Activated naive CD8-positive, alpha-beta T cell treated with anti-CD3 and anti-CD28 coated beads, Interleukin-2, amount 50 U/mL, for 24 hours (primary cell): ENCODE data around the gene PALM.
"Not testable (repeated sequence)": the region's sequence is repeated elsewhere in the genome, so short reads cannot be mapped to it uniquely, and the experiment has no call there.

ENCODE experiments used
- ATAC-seq: fragments of 150-1000 bp; cut with Tn5 transposase; one replicate; pipeline ENCODE4 v1.10.0; 2021
- DNase-seq: peaks from one replicate; pipeline ENCODE4 v3.0.0; 2021
- H3K27ac Mint-ChIP-seq: one replicate; pipeline ENCODE4 v1.8.0; 2021; ENCODE audit warnings: mild to moderate bottlenecking, mixed read lengths
- H3K27me3 Mint-ChIP-seq: one replicate; pipeline ENCODE4 v1.8.0; 2021; ENCODE audit warnings: mixed read lengths
- H3K36me3 Mint-ChIP-seq: one replicate; pipeline ENCODE4 v1.8.0; 2021; ENCODE audit warnings: low read depth, mixed read lengths
- H3K4me1 Mint-ChIP-seq: one replicate; pipeline ENCODE4 v1.8.0; 2021; ENCODE audit warnings: mixed read lengths
- H3K4me3 Mint-ChIP-seq: one replicate; pipeline ENCODE4 v1.8.0; 2021; ENCODE audit warnings: mild to moderate bottlenecking, moderate library complexity, mixed read lengths
- H3K9me3 Mint-ChIP-seq: one replicate; pipeline ENCODE4 v1.8.0; 2021; ENCODE audit warnings: mixed read lengths

Gene PALM

DNA sequence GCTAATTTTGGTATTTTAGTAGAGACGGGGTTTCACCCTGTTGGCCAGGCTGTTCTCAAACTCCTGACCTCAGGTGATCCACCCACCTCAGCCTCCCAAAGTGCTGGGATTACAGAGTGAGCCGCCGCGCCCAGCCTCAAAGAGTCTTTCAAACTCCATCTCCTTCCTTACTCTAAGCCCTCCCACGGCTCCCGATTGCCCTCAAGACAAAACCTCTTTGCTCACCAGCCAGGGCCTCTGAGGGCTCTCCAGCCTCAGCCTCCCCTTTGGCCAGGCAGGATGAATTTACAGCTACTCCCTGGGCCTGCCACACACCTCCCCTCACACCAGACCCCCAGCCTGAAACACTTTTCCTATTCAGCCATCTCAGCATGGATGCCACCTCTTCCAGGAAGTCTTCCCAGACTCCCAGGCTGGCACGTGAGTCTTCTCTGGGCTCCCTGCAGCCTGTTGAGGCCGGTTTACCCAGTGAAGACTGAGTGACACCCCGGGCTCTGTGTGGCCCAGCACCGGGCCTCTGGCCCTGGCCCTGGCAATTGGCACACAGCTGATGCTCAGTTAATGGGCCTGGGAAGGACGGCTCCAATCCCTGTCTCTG is 21.1 kb upstream of the PALM start:
- H3K27me3 Mint-ChIP-seq = no peaks in the 10 kb centered on the region
- no peaks in the 10 kb centered on the region for H3K36me3 Mint-ChIP-seq
- no peak for DNase-seq
- no peak overlapping the region for H3K4me3 Mint-ChIP-seq
- ATAC-seq = no peak
- H3K9me3 Mint-ChIP-seq = no peaks in the 10 kb centered on the region
- no peak overlapping the region for H3K27ac Mint-ChIP-seq
- no peaks in the 10 kb centered on the region for H3K4me1 Mint-ChIP-seq

DNA sequence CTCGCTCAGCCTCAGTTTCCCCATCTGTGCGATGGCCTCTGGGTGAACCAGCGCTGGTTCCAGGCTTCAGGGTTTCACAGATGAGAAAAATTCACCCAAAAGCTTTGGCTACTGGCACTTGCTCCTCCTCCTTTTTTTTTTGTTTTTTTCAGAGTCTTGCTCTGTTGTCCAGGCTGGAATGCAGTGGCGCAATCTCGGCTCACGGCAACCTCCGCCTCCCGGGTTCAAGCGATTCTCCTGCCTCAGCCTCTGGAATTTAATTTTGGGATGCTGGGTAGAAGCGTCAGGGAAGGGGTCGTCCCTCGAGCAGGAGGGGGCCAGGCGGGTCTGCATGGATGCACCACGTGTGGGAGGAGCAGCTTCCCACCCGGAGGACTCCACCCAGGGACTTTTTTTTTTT is 20.5 kb upstream of the PALM start:
- no peak overlapping the region for H3K4me3 Mint-ChIP-seq
- H3K27me3 Mint-ChIP-seq = no peaks in the 10 kb centered on the region
- ATAC-seq (no peak), DNase-seq (no peak)
- H3K9me3 Mint-ChIP-seq = no peaks in the 10 kb centered on the region
- no peaks in the 10 kb centered on the region for H3K4me1 Mint-ChIP-seq
- H3K36me3 Mint-ChIP-seq = no peaks in the 10 kb centered on the region
- H3K27ac Mint-ChIP-seq = no peak overlapping the region

DNA sequence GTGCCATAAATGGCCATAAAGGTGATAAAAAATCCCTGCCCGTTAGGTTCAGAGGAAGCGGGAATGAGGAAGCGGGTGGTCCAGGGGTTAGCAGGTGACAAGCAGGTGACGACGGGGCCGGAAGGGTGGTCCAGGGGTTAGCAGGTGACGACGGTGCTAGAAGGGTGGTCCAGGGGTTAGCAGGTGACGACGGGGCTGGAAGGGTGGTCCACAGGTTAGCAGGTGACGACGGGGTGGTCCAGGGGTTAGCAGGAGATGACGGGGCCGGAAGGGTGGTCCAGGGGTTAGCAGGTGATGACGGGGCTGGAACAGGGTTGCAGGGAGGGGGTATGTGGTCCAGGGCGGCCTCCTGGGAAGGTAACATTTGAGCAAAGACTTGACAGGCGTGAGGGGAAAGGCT is 19.7 kb upstream of the PALM start:
- H3K9me3 Mint-ChIP-seq = no peaks in the 10 kb centered on the region
- H3K4me1 Mint-ChIP-seq = no peaks in the 10 kb centered on the region
- ATAC-seq = no peak

DNA sequence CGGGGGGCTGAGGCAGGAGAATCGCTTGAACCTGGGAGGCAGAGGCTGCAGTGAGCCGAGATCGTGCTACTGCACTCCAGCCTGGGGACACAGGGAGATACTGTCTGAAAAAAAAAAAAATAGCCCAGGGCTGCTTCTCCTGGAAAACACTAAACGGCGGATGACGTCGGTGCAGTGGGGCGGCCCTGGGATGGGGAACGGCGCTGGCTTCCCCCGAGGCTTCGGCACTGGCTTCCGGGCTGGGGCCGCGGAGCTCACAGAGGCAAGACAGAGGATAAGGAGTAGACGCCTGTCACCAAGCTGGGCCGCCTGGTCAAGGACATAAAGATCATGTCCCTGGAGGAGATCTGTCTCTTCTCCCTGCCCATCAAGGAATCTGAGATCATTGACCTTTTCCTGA is 18.5 kb upstream of the PALM start:
- no peak for ATAC-seq
- H3K36me3 Mint-ChIP-seq = no peaks in the 10 kb centered on the region

More for the DNA sequence above, 19.7 kb upstream of the PALM start:
- no peak for DNase-seq
- Mint-ChIP-seq H3K27me3 (no peaks in the 10 kb centered on the region), H3K4me3 (no peak overlapping the region), H3K36me3 (no peaks in the 10 kb centered on the region), H3K27ac (no peak overlapping the region)

DNA sequence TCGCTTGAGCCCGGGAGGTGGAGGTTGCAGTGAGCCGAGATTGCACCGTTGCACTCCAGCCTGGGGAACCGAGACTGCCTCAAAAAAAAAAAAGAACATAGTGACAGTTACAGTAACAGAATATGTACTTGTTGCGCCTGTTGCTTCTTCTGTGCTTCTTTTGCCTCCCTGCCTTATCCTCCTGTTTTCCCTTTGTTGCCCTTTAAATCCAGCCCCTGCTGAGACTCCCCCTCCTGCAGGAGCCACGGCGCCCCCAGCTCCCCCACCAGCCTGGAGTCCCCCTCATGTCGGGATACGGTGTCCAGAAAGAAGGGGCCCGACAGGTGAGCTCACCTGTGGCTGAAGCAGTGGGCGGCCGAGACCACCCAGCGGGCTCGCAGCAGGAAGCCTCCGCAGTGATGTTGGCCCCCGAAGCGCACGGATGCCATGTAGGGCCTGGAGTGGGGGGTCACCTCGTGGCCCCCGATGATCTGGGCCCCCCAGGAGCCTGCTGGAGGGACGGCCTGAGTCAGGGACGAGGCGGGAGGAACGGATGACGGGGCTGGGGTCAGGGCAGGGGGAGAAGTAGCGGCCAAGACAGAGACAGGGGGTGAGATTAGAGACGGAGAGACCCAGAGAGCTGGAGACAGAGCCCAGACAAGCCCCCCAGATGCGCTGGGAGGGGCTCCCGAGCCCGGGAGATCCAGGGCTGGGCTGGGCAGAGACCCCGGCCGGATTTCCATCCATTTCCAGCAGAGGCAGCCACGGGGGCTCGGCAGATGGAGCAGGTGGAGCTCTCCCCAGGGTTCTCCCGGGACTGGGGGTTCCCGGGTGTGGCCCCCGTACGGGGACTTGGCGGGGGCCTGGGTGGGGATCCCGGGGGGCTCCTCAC is 14.0 kb upstream of the PALM start:
- H3K27ac Mint-ChIP-seq = no peak overlapping the region
- DNase-seq (no peak), ATAC-seq (no peak)
- H3K27me3 Mint-ChIP-seq = peaks cover 30% of the 10 kb centered on the region
- H3K4me3 Mint-ChIP-seq = no peak overlapping the region
- H3K4me1 Mint-ChIP-seq = peaks cover 1% of the 10 kb centered on the region
- no peaks in the 10 kb centered on the region for H3K9me3 Mint-ChIP-seq
- no peaks in the 10 kb centered on the region for H3K36me3 Mint-ChIP-seq

More for the DNA sequence above, 18.5 kb upstream of the PALM start:
- Mint-ChIP-seq H3K27ac (no peak overlapping the region), H3K27me3 (peaks cover 8% of the 10 kb centered on the region), H3K4me1 (no peaks in the 10 kb centered on the region), H3K4me3 (no peak overlapping the region), H3K9me3 (no peaks in the 10 kb centered on the region)
- DNase-seq = no peak

DNA sequence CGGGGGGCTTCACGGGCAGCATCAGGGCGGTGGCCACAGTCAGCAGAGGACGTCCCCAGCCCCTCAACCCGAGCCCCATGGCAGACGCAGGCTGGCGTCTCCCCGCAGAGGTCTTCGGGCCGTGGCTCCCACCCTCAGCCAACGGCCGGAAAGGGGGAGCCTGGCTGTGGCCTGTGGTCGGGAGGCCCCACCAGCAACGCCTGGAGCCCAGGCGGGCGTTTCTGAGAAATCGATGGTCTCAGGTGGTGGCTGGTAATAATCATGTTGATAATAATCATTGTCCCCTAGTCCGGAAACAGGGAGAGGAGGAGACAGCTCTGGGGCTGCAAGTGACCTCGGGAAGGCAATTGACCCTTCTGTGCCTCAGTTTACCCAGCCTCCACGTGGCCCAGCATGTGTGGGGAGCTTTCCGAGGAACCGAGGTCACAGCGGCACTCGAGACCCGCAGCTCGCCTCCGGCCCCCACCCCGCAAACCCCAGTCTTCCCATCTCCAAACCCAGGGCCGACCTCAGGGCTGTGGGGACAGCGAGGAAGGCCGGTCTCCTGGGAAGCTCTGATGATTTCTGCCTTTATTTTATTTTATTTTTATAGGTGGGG is 13.3 kb upstream of the PALM start, which contains the start of gene PRSS57:
Gene PRSS57 (minus strand): TSS at position 101 of the 598 bp plus-strand sequence. CDS start 22 bp downstream, at position 79.
- Mint-ChIP-seq H3K27me3 (peaks cover 30% of the 10 kb centered on the region), H3K9me3 (no peaks in the 10 kb centered on the region), H3K4me3 (no peak within 1 kb of the TSS), H3K36me3 (no peaks in the 10 kb centered on the region), H3K4me1 (peaks cover 1% of the 10 kb centered on the region), H3K27ac (no peak within 1 kb of the TSS)
- ATAC-seq (no peak), DNase-seq (no peak)

DNA sequence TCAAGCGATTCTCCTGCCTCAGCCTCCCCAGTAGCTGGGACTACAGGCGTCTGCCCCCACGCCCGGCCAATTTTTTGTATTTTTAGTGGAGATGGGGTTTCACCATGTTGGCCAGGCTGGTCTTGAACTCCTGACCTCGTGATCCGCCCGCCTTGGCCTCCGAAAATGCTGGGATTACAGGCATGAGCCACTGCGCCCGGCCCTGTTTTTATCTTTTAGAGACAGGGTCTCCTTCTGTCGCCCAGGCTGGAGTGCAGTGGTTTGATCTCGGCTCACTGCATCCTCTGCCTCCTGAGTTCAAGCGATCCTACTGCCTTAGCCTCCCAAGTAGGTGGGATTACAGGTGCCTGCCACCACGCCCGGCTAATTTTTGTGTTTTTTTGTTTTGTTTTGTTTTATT is 10.2 kb upstream of the PALM start:
- H3K9me3 Mint-ChIP-seq, DNase-seq, H3K36me3 Mint-ChIP-seq, ATAC-seq, H3K4me1 Mint-ChIP-seq, H3K27ac Mint-ChIP-seq, H3K4me3 Mint-ChIP-seq: not testable (repeated sequence)
- H3K27me3 Mint-ChIP-seq = peaks cover 39% of the 10 kb centered on the region

DNA sequence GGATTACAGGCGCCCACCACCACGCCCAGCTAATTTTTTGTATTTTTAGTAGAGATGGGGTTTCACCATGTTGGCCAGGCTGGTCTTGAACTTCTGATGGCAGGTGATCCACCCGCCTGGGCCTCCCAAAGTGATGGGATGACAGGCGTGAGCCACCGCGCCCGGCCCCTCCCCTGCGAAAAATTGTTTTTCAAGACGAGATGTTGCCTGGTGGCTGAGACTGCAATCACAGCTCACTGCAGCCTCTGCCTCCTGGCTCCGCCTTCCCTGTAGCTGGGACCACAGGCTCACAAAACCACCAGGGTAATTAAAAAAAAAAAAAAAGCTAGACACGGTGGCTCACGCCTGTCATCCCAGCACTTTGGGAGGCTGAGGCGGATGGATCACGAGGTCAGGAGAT is 8.8 kb upstream of the PALM start:
- H3K36me3 Mint-ChIP-seq, H3K4me1 Mint-ChIP-seq, H3K4me3 Mint-ChIP-seq, DNase-seq, ATAC-seq, H3K27ac Mint-ChIP-seq, H3K9me3 Mint-ChIP-seq: not testable (repeated sequence)
- H3K27me3 Mint-ChIP-seq = peaks cover 32% of the 10 kb centered on the region

DNA sequence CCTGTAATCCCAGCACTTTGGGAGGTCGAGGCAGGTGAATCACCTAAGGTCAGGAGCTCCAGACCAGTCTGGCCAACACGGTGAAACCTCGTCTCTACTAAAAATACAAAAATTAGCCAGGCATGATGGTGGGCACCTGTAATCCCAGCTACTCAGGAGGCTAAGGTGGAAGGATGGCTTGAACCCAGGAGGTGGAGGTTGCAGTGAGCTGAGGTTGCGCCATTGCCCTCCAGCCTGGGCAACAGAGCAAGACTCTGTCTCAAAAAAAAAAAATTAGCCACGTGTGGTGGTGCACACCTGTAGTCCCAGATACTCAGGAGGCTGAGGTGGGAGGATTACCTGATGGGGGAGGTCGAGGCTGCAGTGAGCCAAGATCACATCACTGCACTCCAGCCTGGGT is 5.9 kb upstream of the PALM start:
- H3K4me1 Mint-ChIP-seq, H3K36me3 Mint-ChIP-seq, DNase-seq, H3K27ac Mint-ChIP-seq, H3K4me3 Mint-ChIP-seq, ATAC-seq, H3K9me3 Mint-ChIP-seq: not testable (repeated sequence)
- H3K27me3 Mint-ChIP-seq = peaks cover 33% of the 10 kb centered on the region

DNA sequence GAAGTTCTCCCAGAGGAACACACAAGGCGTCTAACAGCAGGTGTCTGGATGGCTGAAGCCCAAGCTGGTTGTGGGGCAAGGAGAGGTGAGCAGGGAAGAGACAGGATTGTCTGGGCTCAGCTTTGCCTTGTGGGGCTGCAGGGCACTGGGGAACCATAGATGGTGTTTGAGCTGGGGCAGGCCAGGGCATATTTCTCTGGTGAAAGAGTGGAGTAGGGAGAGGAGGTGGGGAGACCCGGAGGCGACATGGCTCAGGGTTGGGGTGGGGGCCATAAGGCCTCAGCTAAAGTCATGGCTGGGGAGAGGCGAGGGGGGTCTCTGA is 5.4 kb upstream of the PALM start:
- ATAC-seq = no peak
- Mint-ChIP-seq H3K9me3 (no peaks in the 10 kb centered on the region), H3K4me3 (no peak overlapping the region), H3K36me3 (no peaks in the 10 kb centered on the region), H3K27me3 (peaks cover 33% of the 10 kb centered on the region), H3K27ac (no peak overlapping the region), H3K4me1 (peaks cover 7% of the 10 kb centered on the region)
- DNase-seq = no peak

DNA sequence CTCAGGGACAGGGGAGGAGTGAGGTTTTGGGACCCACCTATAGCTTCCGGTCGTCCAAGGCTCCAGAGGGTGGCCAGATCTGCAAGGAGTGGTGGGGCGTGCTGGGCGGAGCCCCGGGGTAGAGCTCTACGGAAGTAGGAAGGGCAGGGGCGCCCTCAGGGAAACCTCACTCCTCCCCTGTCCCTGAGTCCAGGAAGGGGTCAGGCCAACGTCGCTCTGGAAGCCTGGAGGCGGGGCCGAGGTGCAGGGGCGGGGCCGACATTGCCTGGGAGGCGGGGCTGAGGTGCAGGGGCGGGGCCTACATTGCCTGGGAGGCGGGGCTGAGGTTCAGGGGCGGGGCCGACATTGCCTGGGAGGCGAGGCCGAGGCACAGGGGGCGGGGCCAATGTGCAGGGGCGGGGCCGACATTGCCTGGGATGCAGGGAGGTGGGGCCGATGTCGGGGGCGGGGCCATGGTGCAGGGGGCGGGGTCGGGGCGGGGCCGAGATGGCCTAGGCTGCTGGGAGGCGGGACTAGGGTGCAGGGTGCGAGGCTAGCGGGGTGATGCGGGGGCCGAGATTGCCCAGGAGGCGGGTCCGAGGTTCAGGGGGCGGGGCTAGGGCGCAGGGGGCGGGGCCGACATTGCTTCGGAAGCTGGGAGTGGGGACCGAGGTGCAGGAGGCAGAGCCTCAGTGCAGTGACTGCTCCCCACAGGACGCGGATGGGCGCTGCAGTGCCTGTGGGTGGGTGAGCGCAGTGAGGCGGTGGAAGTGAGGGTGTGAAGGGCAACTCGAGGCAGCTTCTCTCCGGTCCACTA is 4.9 kb upstream of the PALM start:
- ATAC-seq (peak; percentile 50), DNase-seq (peak; percentile 72)
- peaks cover 7% of the 10 kb centered on the region for H3K4me1 Mint-ChIP-seq
- H3K27ac Mint-ChIP-seq = no peak overlapping the region
- no peak overlapping the region for H3K4me3 Mint-ChIP-seq
- no peaks in the 10 kb centered on the region for H3K9me3 Mint-ChIP-seq
- H3K27me3 Mint-ChIP-seq = peaks cover 32% of the 10 kb centered on the region
- H3K36me3 Mint-ChIP-seq = no peaks in the 10 kb centered on the region

DNA sequence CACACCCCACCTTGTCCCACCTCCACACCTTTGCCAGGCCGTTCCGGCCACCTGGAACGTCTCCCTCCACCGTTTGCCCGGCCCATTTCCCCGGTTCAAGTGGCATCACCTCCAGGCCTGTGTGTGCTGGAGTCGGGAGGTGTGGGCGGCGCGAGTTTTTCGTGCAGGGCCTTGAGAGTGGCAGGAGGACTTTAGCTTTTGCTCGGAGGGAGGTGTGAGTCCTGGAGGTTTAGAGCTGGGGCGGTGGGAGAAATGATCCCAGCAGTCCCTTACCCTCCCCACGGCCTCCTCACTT is 4.3 kb upstream of the PALM start:
- H3K4me3 Mint-ChIP-seq = no peak overlapping the region
- ATAC-seq = no peak

DNA sequence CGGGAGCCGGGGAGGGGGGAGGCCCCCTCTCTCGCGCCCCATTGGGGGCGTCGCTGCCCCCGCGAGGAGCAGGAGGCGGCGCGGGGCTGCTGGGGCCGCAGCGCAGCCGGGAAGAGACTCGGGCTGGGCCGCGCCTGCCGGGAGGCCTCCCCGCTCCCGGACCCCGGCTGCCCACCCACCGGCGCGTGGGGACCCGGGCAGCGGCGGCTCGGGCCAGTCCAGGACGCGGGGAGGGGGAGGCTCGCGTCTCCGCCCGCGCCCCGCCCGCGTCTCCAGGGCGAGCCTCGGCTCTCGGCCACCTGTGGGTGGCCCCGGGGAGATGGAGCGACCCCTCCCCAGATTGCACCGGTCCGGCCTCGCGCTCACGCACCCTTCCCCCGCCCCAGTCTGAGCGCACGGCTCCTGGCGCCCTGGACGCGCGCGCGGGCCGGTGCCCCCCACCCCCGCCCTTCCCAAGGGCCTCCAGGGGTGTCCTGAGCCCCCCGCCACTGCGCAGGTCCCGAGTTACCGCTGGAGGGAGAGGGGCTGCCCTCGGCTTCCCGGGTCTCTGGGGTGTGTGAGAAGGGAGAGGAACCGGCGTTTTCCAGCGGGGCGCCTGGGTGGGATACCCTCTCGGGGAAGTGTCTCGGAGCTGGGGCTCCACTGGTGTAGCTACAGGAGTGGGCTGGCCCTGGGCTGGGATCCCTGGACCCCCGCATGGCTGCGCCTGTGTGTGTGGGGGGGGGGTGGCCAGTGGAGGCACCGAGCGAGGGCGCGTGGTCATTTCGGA is 645 bp downstream of the PALM start:
- Mint-ChIP-seq H3K9me3 (no peaks in the 10 kb centered on the region), H3K4me3 (no peak overlapping the region), H3K36me3 (no peaks in the 10 kb centered on the region), H3K27ac (no peak overlapping the region), H3K27me3 (peaks cover 25% of the 10 kb centered on the region), H3K4me1 (no peaks in the 10 kb centered on the region)
- no peak for DNase-seq
- ATAC-seq = no peak

More for the DNA sequence above, 4.3 kb upstream of the PALM start:
- no peaks in the 10 kb centered on the region for H3K36me3 Mint-ChIP-seq
- H3K27me3 Mint-ChIP-seq = peaks cover 32% of the 10 kb centered on the region
- peaks cover 7% of the 10 kb centered on the region for H3K4me1 Mint-ChIP-seq
- no peaks in the 10 kb centered on the region for H3K9me3 Mint-ChIP-seq
- H3K27ac Mint-ChIP-seq = no peak overlapping the region
- DNase-seq = no peak

DNA sequence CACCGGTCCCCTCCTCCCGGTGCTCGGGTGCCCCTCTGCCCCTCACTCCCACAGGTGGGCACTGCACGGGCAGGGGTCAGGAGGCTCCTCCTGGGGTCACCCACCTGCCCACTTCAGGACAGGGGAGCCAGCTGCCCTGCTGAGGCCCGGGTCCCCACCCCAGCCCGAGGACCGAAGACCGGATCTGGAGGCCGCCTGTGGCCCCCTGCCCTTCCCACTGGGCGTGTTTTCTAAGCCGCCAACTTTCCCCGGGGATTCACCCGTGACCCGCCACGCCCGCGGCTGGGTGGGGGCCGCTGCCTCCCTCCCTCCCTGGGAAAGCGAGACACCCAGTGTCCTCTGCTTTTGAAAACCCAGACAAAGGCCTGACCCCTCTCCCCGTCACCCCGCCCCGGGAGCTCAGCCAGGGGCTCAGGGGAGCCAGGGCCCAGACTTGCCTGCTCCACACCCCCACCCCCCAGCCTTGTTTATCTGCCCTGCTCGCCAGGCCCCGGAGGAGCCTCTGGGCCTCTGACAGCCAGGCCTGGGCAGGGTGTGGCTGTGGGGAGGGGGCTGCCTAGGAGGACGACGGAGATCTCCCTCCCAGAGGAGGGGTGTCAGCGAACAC is 1.3 kb downstream of the PALM start:
- no peaks in the 10 kb centered on the region for H3K36me3 Mint-ChIP-seq
- no peaks in the 10 kb centered on the region for H3K4me1 Mint-ChIP-seq
- no peak for DNase-seq
- no peak for ATAC-seq
- no peak overlapping the region for H3K4me3 Mint-ChIP-seq
- H3K9me3 Mint-ChIP-seq = no peaks in the 10 kb centered on the region
- H3K27me3 Mint-ChIP-seq = peaks cover 23% of the 10 kb centered on the region
- no peak overlapping the region for H3K27ac Mint-ChIP-seq
